Thyroid gland (tissue), 4 donors: Measurements from ENCODE around the gene VSTM4. TPM values are rescaled to one million over a fixed set of nuclear protein-coding genes. Genes with fewer than 3 reads are reported as not detected.
A peak's percentile ranks its signal among the peaks of the same experiment; 100 is the strongest.

Source experiments
- DNase-seq, 2 donors: peaks; one replicate each; pipeline ENCODE4 v3.0.0-alpha.2; 2019
- H3K27ac ChIP-seq, 3 donors: fragments of 200-600 bp; sonication (generic); 1 replicate in 2 of 3; 2 replicates in 1 of 3; pipeline ENCODE4 v1.5.1; 2016 to 2019; ENCODE audit warnings: mild to moderate bottlenecking in 1 of 3, moderate library complexity in 1 of 3
- H3K27me3 ChIP-seq: fragments of 200-600 bp; sonication (generic); one replicate; pipeline ENCODE4 v1.5.1; 2019
- H3K36me3 ChIP-seq, 2 donors: fragments of 200-600 bp; sonication (generic); one replicate each; pipeline ENCODE4 v1.5.1; 2016 to 2019
- H3K4me1 ChIP-seq, 2 donors: fragments of 200-600 bp; sonication (generic); one replicate each; pipeline ENCODE4 v1.5.1; 2017 to 2019
- H3K4me3 ChIP-seq, 3 donors: fragments of 200-600 bp; sonication (generic); replicated peaks in 1 of 3; 1 replicate in 2 of 3; 2 replicates in 1 of 3; pipeline ENCODE4 v1.5.1; 2016; ENCODE audit warnings: mild to moderate bottlenecking in 1 of 3
- H3K9me3 ChIP-seq: fragments of 200-600 bp; sonication (generic); one replicate; pipeline ENCODE4 v1.5.1; 2017
- POLR2A ChIP-seq, 2 donors: fragments of 450-650 bp; IDR thresholded peaks; one replicate each; pipeline ENCODE4 v1.6.1; 2017; ENCODE audit warnings: antibody characterized with exemption in 2 of 2, mild to moderate bottlenecking in 2 of 2, moderate library complexity in 1 of 2
- WGBS, 2 donors: methylation state at CpG; one replicate each; pipeline ENCODE4 v1.1.5; 2017; 5-methylcytosine and 5-hydroxymethylcytosine counted together
- intact Hi-C: fragments of 100-400 bp; cut with DNase I; formaldehyde crosslinking; loops from one replicate; pipeline ENCODE4 v1.15.1; 2023
- total RNA-seq, 4 donors: library from RNA; depleted of rRNA; stranded (reverse); fragments of >200 nt; gene quantifications; one replicate each; pipeline ENCODE4 v1.2.3, GENCODE V29; 2016
- TF ChIP-seq, protein P1 (sequence below), 6 experiments: fragments of 200-600 bp in 3 of 6; fragments of 450-650 bp in 3 of 6; sonication (generic) in 3 of 6; IDR thresholded peaks; one replicate each; pipeline ENCODE4 v1.5.1; 2016 to 2019; ENCODE audit warnings: antibody characterized with exemption in 6 of 6, mild to moderate bottlenecking in 2 of 6, inconsistent platforms in 1 of 6, moderate library complexity in 1 of 6

Gene VSTM4
- total RNA-seq, 4 donors from 2014 or later, result 42.9 to 220 (median 142) TPM

DNA sequence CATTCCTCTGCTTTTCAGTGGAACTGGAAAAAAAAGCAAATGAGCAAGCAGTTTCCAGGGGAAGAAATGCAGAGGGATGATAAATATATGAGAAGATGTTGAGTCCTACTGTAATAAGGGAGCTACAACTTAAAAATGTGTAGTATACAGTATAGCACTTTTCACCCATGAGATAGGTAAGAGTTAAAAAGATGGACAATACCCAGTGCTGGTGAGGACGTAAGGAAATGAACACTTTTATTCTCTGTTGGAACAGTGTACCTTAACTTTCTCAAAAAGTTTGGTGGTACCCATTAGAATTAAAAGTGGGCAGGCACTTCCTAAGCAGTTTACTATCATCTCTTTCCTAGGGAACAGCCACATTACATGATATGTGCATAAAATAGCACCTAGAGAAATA, 21.2 kb upstream of the VSTM4 start:
- Histone ChIP-seq H3K9me3 (no peaks in the 10 kb centered on the region), H3K36me3 (no peaks in the 10 kb centered on the region), H3K27ac (peak overlapping the region in 1 of 3 donors; percentile 30), H3K4me1 (peaks cover 8 to 32% of the 10 kb centered on the region in 2 donors), H3K27me3 (no peaks in the 10 kb centered on the region), H3K4me3 (no peak overlapping the region)
- intact Hi-C loops, result no loop called here
- no peak for TF ChIP-seq POLR2A (IDR thresholded peaks at IDR 0.05)
- TF ChIP-seq, protein P1, sequence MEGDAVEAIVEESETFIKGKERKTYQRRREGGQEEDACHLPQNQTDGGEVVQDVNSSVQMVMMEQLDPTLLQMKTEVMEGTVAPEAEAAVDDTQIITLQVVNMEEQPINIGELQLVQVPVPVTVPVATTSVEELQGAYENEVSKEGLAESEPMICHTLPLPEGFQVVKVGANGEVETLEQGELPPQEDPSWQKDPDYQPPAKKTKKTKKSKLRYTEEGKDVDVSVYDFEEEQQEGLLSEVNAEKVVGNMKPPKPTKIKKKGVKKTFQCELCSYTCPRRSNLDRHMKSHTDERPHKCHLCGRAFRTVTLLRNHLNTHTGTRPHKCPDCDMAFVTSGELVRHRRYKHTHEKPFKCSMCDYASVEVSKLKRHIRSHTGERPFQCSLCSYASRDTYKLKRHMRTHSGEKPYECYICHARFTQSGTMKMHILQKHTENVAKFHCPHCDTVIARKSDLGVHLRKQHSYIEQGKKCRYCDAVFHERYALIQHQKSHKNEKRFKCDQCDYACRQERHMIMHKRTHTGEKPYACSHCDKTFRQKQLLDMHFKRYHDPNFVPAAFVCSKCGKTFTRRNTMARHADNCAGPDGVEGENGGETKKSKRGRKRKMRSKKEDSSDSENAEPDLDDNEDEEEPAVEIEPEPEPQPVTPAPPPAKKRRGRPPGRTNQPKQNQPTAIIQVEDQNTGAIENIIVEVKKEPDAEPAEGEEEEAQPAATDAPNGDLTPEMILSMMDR (IDR thresholded peaks at IDR 0.05), result no peak
- 78% methylated on average over 1 of the region's 1 CpG for WGBS, 2 donors
- no peak for DNase-seq

DNA sequence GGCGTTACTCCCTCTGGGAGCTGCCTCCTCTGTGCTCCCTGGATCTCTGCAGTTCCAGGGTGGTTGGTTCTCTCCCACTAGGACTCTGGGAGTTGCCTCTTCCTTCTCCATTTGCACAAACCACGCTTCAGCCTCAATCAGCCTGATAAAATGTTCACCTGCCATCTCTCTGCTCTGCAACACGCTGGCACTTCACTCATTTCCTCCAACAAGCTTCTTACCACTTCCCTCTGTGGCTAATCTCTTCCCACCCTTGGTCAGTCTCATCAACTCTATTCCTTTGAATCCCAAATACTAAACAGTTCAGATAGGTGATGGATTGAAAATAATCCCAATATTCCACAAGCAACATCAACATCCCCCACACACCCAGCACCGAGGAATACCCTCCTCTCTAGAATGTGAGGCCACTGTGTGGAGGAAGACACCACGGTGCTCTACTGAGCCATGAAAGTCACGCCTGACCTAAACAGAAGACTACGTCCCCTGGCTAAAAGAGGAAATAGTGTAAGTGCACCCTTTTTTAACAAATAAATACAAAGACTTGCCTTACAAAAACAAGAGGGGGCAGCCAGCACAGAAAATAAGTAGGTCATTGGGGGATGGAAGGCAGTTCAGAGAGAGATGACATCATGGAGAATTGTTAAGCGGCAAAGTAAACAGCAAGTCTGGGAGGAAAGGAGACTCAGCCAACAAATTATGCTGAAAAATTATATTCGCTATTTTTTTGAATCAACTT, 20.4 kb upstream of the VSTM4 start:
- 47 to 50% methylated on average over 9 of the region's 9 CpGs for WGBS, 2 donors

DNA sequence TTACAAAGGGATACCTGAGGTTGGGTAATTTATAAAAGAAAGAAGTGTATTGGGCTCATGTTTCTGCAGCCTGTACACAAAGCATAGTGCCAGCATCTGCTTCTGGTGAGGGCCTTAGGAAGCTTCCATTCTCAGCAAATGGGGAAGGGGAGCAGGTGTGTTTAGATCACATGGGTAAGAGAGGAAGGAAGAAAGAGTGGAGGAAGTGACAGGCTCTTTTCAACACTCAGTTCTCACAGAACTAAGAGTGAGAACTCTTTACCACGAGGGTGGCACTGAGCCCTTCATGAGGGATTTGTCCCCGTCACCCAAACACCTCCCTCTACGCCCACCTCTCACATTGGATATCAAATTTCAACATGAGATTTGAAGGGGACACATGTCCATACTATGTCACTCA, 19.0 kb upstream of the VSTM4 start:
- H3K27ac ChIP-seq, result no peak overlapping the region
- no peaks in the 10 kb centered on the region for H3K9me3 ChIP-seq
- H3K4me3 ChIP-seq, result no peak overlapping the region
- no peak for DNase-seq
- TF ChIP-seq POLR2A (IDR thresholded peaks at IDR 0.05), result no peak
- TF ChIP-seq, protein P1 (IDR thresholded peaks at IDR 0.05), result no peak
- intact Hi-C loops, result no loop called here
- H3K36me3 ChIP-seq, result no peaks in the 10 kb centered on the region
- peaks cover 7 to 17% of the 10 kb centered on the region in 2 donors for H3K4me1 ChIP-seq
- 71 to 79% methylated on average over 3 of the region's 3 CpGs for WGBS, 2 donors
- H3K27me3 ChIP-seq, result no peaks in the 10 kb centered on the region

More for the DNA sequence above, 20.4 kb upstream of the VSTM4 start:
- DNase-seq, result peak; percentile 28 to 34
- peak overlapping the region in 2 of 3 donors; percentile 18 to 58 for H3K27ac ChIP-seq
- peaks cover 8 to 31% of the 10 kb centered on the region in 2 donors for H3K4me1 ChIP-seq
- no peak overlapping the region for H3K4me3 ChIP-seq
- H3K27me3 ChIP-seq, result no peaks in the 10 kb centered on the region
- intact Hi-C loops, result no loop called here
- TF ChIP-seq POLR2A (IDR thresholded peaks at IDR 0.05), result no peak
- TF ChIP-seq, protein P1 (IDR thresholded peaks at IDR 0.05), result peak in 2 of 6 experiments; percentile 18 to 27
- H3K36me3 ChIP-seq, result no peaks in the 10 kb centered on the region
- no peaks in the 10 kb centered on the region for H3K9me3 ChIP-seq

GRCh38 chr10:49133706-49134248, 18.5 kb upstream of the VSTM4 start, which contains the start of gene FAM170B:
TSS of gene FAM170B (minus strand) at chr10:49134021. CDS start at chr10:49133918, 103 bp downstream.
- Histone ChIP-seq H3K27me3 (no peaks in the 10 kb centered on the region), H3K4me1 (peaks cover 5 to 12% of the 10 kb centered on the region in 2 donors), H3K9me3 (no peaks in the 10 kb centered on the region), H3K36me3 (no peaks in the 10 kb centered on the region), H3K27ac (no peak within 1 kb of the TSS), H3K4me3 (no peak within 1 kb of the TSS)
- intact Hi-C loops, result no loop called here
- 83 to 86% methylated on average over 5 of the region's 5 CpGs for WGBS, 2 donors
- TF ChIP-seq, protein P1 (IDR thresholded peaks at IDR 0.05), result no peak
- TF ChIP-seq POLR2A (IDR thresholded peaks at IDR 0.05), result no peak
- no peak for DNase-seq

DNA sequence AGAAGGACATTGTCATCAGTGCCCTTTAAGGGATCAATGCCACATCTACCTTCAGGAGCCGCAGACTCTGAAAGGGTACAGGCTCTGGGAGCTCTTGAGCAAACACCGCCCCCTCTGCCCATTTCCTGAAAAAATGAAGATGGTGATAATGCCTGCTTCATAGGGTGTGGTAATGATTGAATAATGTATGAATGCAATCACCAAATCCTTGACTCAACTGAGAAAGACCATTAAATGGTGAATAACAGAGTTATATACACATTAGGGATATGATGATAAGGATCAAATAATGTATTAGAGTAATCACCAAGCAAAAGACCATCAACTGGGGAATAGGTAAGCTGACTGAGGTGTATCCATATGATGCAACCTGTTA, 17.0 kb upstream of the VSTM4 start:
- WGBS, 2 donors, result 91 to 100% methylated on average over 2 of the region's 2 CpGs
- Histone ChIP-seq H3K36me3 (no peaks in the 10 kb centered on the region), H3K4me3 (no peak overlapping the region), H3K27me3 (no peaks in the 10 kb centered on the region), H3K27ac (no peak overlapping the region), H3K4me1 (peaks cover 5 to 9% of the 10 kb centered on the region in 2 donors), H3K9me3 (no peaks in the 10 kb centered on the region)
- no peak for DNase-seq
- TF ChIP-seq, protein P1 (IDR thresholded peaks at IDR 0.05), result no peak
- TF ChIP-seq POLR2A (IDR thresholded peaks at IDR 0.05), result no peak
- intact Hi-C loops, result no loop called here
